Measurements from ENCODE around the gene SYMPK.

- TF ChIP-seq CTCF (IDR thresholded peaks at IDR 0.05 in 8 of 11, conservative IDR thresholded peaks at IDR 0.05 in 3 of 11): no peak
- no peak for TF ChIP-seq POLR2A (IDR thresholded peaks at IDR 0.05)
- TF ChIP-seq POLR2AphosphoS5 (IDR thresholded peaks at IDR 0.05): peak in 1 of 3 donors; percentile 31
Observed at GRCh38 chr19:45825917-45826893, 36.7 kb downstream of the SYMPK start.

Data from spleen (tissue), 7 donors.